SK-N-SH (cell line): ENCODE measurements around the gene TDRD9. TPM values are rescaled to one million over a fixed set of nuclear protein-coding genes. Genes with fewer than 3 reads are reported as not detected.

Source experiments
- CTCF ChIA-PET: fragments of 300-600, 350-600 bp; formaldehyde crosslinking; extraction: SDS; loops from one replicate; lab custom pipeline; 2021; lab: Yijun Ruan, JAX
- POLR2A ChIA-PET: fragments of 350-600 bp; sonication (Branson Sonifier 250); formaldehyde crosslinking; extraction: SDS; loops from one replicate; lab custom pipeline; 2020; ENCODE audit warnings: antibody characterized with exemption, inconsistent platforms; lab: Yijun Ruan, JAX
- DNase-seq: peaks from one replicate; pipeline ENCODE4 v3.0.0; 2012
- H2AFZ ChIP-seq: fragments of 200-600 bp; sonication (generic); 2 replicates; pipeline ENCODE4 v1.8.1; 2016; ENCODE audit warnings: antibody characterized with exemption, mild to moderate bottlenecking, low read depth
- H3F3A ChIP-seq: fragments of 200-600 bp; sonication (generic); replicated peaks from 2 replicates; pipeline ENCODE3; 2016; ENCODE audit warnings: antibody characterized with exemption, mild to moderate bottlenecking; ENCODE audit not compliant: insufficient read depth
- H3K27ac ChIP-seq, 2 experiments: fragments of 200-500 bp in 1 of 2; fragments of 200-600 bp in 1 of 2; sonication (Bioruptor generic) in 1 of 2; sonication (generic), shearing (Covaris generic) in 1 of 2; 2 replicates each; pipeline versions ENCODE4 v1.5.1 to v1.6.1; 2014 to 2016; ENCODE audit warnings: low read depth in 2 of 2, inconsistent platforms in 1 of 2, low read length in 1 of 2, mild to moderate bottlenecking in 1 of 2, mixed read lengths in 1 of 2
- H3K27me3 ChIP-seq: fragments of 200-600 bp; sonication (generic), shearing (Covaris generic); 2 replicates; pipeline ENCODE4 v1.6.1; 2016; ENCODE audit warnings: mixed run types; ENCODE audit not compliant: insufficient read depth
- H3K36me3 ChIP-seq, 2 experiments: fragments of 200-500 bp in 1 of 2; fragments of 200-600 bp in 1 of 2; sonication (Bioruptor generic) in 1 of 2; sonication (generic) in 1 of 2; replicated peaks in 1 of 2; 2 replicates each; pipeline versions ENCODE3 to v1.5.1; 2014 to 2016; ENCODE audit warnings: low read length in 1 of 2, mild to moderate bottlenecking in 1 of 2; ENCODE audit not compliant: insufficient read depth in 2 of 2, control insufficient read depth in 1 of 2
- H3K4me1 ChIP-seq, 2 experiments: fragments of 200-500 bp in 1 of 2; fragments of 200-600 bp in 1 of 2; sonication (Bioruptor generic) in 1 of 2; sonication (generic), shearing (Covaris generic) in 1 of 2; 2 replicates each; pipeline versions ENCODE4 v1.5.1 to v1.6.1; 2014 to 2016; ENCODE audit warnings: low read depth in 1 of 2, low read length in 1 of 2, mixed run types in 1 of 2; ENCODE audit not compliant: insufficient read depth in 2 of 2, control insufficient read depth in 1 of 2
- H3K4me2 ChIP-seq: fragments of 200-600 bp; sonication (generic), shearing (Covaris generic); 2 replicates; pipeline ENCODE4 v1.6.1; 2017; ENCODE audit warnings: mixed run types
- H3K4me3 ChIP-seq, 2 experiments: fragments of 200-500 bp in 1 of 2; fragments of 200-600 bp in 1 of 2; sonication (Bioruptor generic) in 1 of 2; sonication (generic), shearing (Covaris generic) in 1 of 2; 2 replicates each; pipeline versions ENCODE4 v1.5.1 to v1.8.1; 2014 to 2016; ENCODE audit warnings: low read depth in 2 of 2, inconsistent platforms in 1 of 2, low read length in 1 of 2, mild to moderate bottlenecking in 1 of 2, mixed read lengths in 1 of 2, moderate library complexity in 1 of 2
- H3K79me2 ChIP-seq: fragments of 200-600 bp; sonication (generic); 2 replicates; pipeline ENCODE4 v1.8.1; 2017; ENCODE audit warnings: mild to moderate bottlenecking; ENCODE audit not compliant: insufficient read depth
- H3K9ac ChIP-seq: fragments of 200-600 bp; sonication (generic); 2 replicates; pipeline ENCODE4 v1.6.1; 2017; ENCODE audit warnings: mixed run types
- H3K9me2 ChIP-seq: fragments of 200-600 bp; sonication (generic); 2 replicates; pipeline ENCODE4 v1.6.1; 2017; ENCODE audit warnings: mixed run types
- H3K9me3 ChIP-seq: fragments of 200-600 bp; sonication (generic); 2 replicates; pipeline ENCODE4 v1.6.1; 2017; ENCODE audit warnings: mixed run types, mild to moderate bottlenecking, moderate library complexity
- H4K20me1 ChIP-seq: fragments of 200-600 bp; sonication (generic); 2 replicates; pipeline ENCODE4 v1.6.1; 2017; ENCODE audit warnings: mild to moderate bottlenecking, mixed run types; ENCODE audit not compliant: insufficient read depth
- CTCF ChIP-seq: fragments of 200-600 bp; sonication (generic); IDR thresholded peaks from 2 replicates; pipeline ENCODE4 v1.6.1; 2017; ENCODE audit warnings: antibody characterized with exemption, mild to moderate bottlenecking, moderate library complexity
- EP300 ChIP-seq, 2 experiments: IDR thresholded peaks; 2 replicates each; pipeline versions ENCODE4 v1.4.0 to v1.6.1; 2012; ENCODE audit warnings: borderline replicate concordance in 1 of 2, low read depth in 1 of 2, low read length in 1 of 2
- FOXM1 ChIP-seq: IDR thresholded peaks from 2 replicates; pipeline ENCODE4 v1.4.0; 2012; ENCODE audit warnings: low read depth, mild to moderate bottlenecking
- GABPA ChIP-seq: IDR thresholded peaks from 2 replicates; pipeline ENCODE4 v1.4.0; 2012; ENCODE audit warnings: low read depth, mild to moderate bottlenecking
- GATA2 ChIP-seq: sonication (generic); formaldehyde crosslinking; IDR thresholded peaks from 2 replicates; pipeline ENCODE4 v1.5.0; 2020; ENCODE audit warnings: mild to moderate bottlenecking, missing genetic modification reagents
- JUND ChIP-seq: IDR thresholded peaks from 2 replicates; pipeline ENCODE4 v1.4.0; 2012
- MAX ChIP-seq: IDR thresholded peaks from 2 replicates; pipeline ENCODE4 v1.4.0; 2012; ENCODE audit warnings: low read depth
- MXI1 ChIP-seq: IDR thresholded peaks from 2 replicates; pipeline ENCODE4 v1.6.1; 2012; ENCODE audit warnings: mild to moderate bottlenecking, low read depth, low read length, improper control_type of control experiment
- NRF1 ChIP-seq: IDR thresholded peaks from 2 replicates; pipeline ENCODE4 v1.6.1; 2012; ENCODE audit warnings: low read depth, mild to moderate bottlenecking, low read length
- POLR2AphosphoS5 ChIP-seq: IDR thresholded peaks from 2 replicates; pipeline ENCODE4 v1.6.1; 2012; ENCODE audit warnings: low read depth, low read length
- RFX5 ChIP-seq: IDR thresholded peaks from 2 replicates; pipeline ENCODE4 v1.6.1; 2012; ENCODE audit warnings: mild to moderate bottlenecking, improper control_type of control experiment, low read length
- RXRA ChIP-seq: IDR thresholded peaks from 2 replicates; pipeline ENCODE4 v1.4.0; 2012; ENCODE audit warnings: low read depth, mild to moderate bottlenecking, borderline replicate concordance
- SIN3A ChIP-seq: IDR thresholded peaks from 2 replicates; pipeline ENCODE4 v1.6.1; 2012; ENCODE audit warnings: low read depth, mild to moderate bottlenecking, low read length, moderate library complexity, borderline replicate concordance
- SMC3 ChIP-seq: IDR thresholded peaks from 2 replicates; pipeline ENCODE4 v1.6.1; 2012; ENCODE audit warnings: low read depth, low read length, improper control_type of control experiment
- TEAD4 ChIP-seq: IDR thresholded peaks from 2 replicates; pipeline ENCODE4 v1.4.0; 2012; ENCODE audit warnings: mild to moderate bottlenecking, borderline replicate concordance; ENCODE audit not compliant: insufficient read depth
- USF2 ChIP-seq: fragments of 150-350 bp; IDR thresholded peaks from 2 replicates; pipeline ENCODE4 v1.6.1; 2017; ENCODE audit warnings: antibody characterized with exemption, low read length, low read depth, borderline replicate concordance
- YY1 ChIP-seq: IDR thresholded peaks from 2 replicates; pipeline ENCODE4 v1.4.0; 2012; ENCODE audit warnings: low read depth, mild to moderate bottlenecking
- WGBS: methylation state at CpG from one replicate; pipeline ENCODE4 v1.1.6; 2017; ENCODE audit warnings: low lambda C conversion rate; 5-methylcytosine and 5-hydroxymethylcytosine counted together
- polyA plus RNA-seq, 3 experiments: library from polyadenylated mRNA; depleted of rRNA; stranded (reverse); fragments of >200 nt; gene quantifications; 2 replicates each; pipeline ENCODE4 v1.2.3, GENCODE V29; 2012
- TF ChIP-seq, protein P1 (sequence below): fragments of 150-350 bp; IDR thresholded peaks from 2 replicates; pipeline ENCODE4 v1.6.1; 2016; ENCODE audit warnings: mild to moderate bottlenecking, low read depth, low read length
- TF ChIP-seq, protein P2 (sequence below): IDR thresholded peaks from 2 replicates; pipeline ENCODE4 v1.4.0; 2012; ENCODE audit warnings: low read depth, borderline replicate concordance
- TF ChIP-seq, protein P3 (sequence below): IDR thresholded peaks from 2 replicates; pipeline ENCODE4; 2012

TDRD9 gene
- polyA plus RNA-seq, 1 of the 3 experiments (the other 2 are of a cell fraction): not detected

DNA sequence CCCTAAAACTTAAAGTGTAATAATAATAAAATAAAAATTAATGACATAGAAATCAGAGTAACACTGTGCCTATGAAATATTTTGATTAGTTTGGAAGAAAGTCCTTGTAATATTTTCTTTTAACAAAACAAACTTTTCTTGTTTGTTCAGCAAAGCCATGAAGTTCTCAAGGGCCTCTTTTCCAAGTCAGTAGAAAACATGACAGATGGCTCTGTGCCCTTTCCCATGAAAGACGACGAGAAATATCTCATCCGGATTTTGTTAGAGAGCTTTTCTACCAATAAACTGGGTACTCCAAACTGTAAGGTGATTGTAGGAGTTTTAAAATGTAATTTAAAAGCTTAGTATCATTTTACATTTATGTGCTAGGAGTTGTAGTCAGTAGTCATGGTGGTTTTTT lies 102.7 kb downstream of the TDRD9 start:
- CTCF ChIA-PET: no interaction called here
- WGBS: 66% methylated on average over 3 of the region's 3 CpGs
- no peaks in the 10 kb centered on the region for H3F3A ChIP-seq
- H3K36me3 ChIP-seq: no peaks in the 10 kb centered on the region
- H3K79me2 ChIP-seq: no peaks in the 10 kb centered on the region
- TF ChIP-seq POLR2AphosphoS5 (no peak), NRF1 (no peak), MXI1 (no peak), RXRA (no peak), SIN3A (no peak), GATA2 (no peak), YY1 (no peak), TEAD4 (no peak)
- TF ChIP-seq, protein P1, sequence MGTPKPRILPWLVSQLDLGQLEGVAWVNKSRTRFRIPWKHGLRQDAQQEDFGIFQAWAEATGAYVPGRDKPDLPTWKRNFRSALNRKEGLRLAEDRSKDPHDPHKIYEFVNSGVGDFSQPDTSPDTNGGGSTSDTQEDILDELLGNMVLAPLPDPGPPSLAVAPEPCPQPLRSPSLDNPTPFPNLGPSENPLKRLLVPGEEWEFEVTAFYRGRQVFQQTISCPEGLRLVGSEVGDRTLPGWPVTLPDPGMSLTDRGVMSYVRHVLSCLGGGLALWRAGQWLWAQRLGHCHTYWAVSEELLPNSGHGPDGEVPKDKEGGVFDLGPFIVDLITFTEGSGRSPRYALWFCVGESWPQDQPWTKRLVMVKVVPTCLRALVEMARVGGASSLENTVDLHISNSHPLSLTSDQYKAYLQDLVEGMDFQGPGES: no peak
- POLR2A ChIA-PET: no interaction called here
- peaks cover 0 to 7% of the 10 kb centered on the region in 2 experiments; a peak in 1 of 4 replicates for H3K4me1 ChIP-seq
- no peak overlapping the region for H3K4me2 ChIP-seq
- H4K20me1 ChIP-seq: no peaks in the 10 kb centered on the region
- no peaks in the 10 kb centered on the region for H3K9me2 ChIP-seq
- H3K4me3 ChIP-seq: no peak overlapping the region
- no peaks in the 10 kb centered on the region for H3K9me3 ChIP-seq
- H3K9ac ChIP-seq: no peak overlapping the region
- H2AFZ ChIP-seq: no peak overlapping the region
- no peak overlapping the region for H3K27ac ChIP-seq
- no peak for DNase-seq
- H3K27me3 ChIP-seq: no peaks in the 10 kb centered on the region

DNA sequence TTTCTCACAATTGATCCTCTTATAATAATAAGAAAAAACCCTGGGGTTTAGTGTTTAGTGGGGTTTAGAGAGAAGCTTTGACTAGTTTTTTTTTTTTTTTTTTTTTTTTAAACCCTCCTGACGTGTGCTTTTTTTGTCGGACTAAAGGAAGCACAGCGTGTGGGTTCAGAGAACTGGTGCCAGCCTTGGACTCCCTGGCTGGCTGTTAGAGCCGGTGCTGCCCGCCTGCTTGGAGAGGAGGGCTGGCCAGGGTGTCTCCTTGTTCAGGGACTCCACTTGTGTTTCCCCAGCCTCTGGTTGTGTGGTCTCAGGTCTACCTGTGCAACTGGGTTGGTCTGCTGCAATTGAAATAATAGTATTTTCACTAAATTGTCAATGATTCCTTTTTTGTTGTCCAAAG lies 103.1 kb downstream of the TDRD9 start:
- ChIA-PET CTCF (no interaction called here), POLR2A (no interaction called here)
- no peak overlapping the region for H2AFZ ChIP-seq
- no peaks in the 10 kb centered on the region for H3K79me2 ChIP-seq
- H3K9me3 ChIP-seq: no peaks in the 10 kb centered on the region
- WGBS: 57% methylated on average over 5 of the region's 5 CpGs
- no peaks in the 10 kb centered on the region for H4K20me1 ChIP-seq
- no peak overlapping the region for H3K9ac ChIP-seq
- H3K36me3 ChIP-seq: no peaks in the 10 kb centered on the region
- H3K27me3 ChIP-seq: no peaks in the 10 kb centered on the region
- peaks cover 0 to 10% of the 10 kb centered on the region in 2 experiments; a peak in 1 of 4 replicates for H3K4me1 ChIP-seq
- H3K4me3 ChIP-seq: no peak overlapping the region
- DNase-seq: no peak
- H3K4me2 ChIP-seq: no peak overlapping the region
- no peaks in the 10 kb centered on the region for H3K9me2 ChIP-seq
- no peak overlapping the region for H3K27ac ChIP-seq
- no peaks in the 10 kb centered on the region for H3F3A ChIP-seq
- TF ChIP-seq SIN3A (no peak), JUND (no peak), SMC3 (no peak), RFX5 (no peak), USF2 (no peak), CTCF (no peak), FOXM1 (no peak), GATA2 (no peak), EP300 (IDR thresholded peaks at IDR 0.05; ENCODE audit: borderline replicate concordance in 1 of 2, low read depth in 1 of 2, low read length in 1 of 2) (no peak), GABPA (no peak), NRF1 (no peak), RXRA (no peak), MAX (no peak), TEAD4 (no peak)
- TF ChIP-seq, protein P2, sequence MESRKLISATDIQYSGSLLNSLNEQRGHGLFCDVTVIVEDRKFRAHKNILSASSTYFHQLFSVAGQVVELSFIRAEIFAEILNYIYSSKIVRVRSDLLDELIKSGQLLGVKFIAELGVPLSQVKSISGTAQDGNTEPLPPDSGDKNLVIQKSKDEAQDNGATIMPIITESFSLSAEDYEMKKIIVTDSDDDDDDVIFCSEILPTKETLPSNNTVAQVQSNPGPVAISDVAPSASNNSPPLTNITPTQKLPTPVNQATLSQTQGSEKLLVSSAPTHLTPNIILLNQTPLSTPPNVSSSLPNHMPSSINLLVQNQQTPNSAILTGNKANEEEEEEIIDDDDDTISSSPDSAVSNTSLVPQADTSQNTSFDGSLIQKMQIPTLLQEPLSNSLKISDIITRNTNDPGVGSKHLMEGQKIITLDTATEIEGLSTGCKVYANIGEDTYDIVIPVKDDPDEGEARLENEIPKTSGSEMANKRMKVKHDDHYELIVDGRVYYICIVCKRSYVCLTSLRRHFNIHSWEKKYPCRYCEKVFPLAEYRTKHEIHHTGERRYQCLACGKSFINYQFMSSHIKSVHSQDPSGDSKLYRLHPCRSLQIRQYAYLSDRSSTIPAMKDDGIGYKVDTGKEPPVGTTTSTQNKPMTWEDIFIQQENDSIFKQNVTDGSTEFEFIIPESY: no peak
- TF ChIP-seq, protein P3, sequence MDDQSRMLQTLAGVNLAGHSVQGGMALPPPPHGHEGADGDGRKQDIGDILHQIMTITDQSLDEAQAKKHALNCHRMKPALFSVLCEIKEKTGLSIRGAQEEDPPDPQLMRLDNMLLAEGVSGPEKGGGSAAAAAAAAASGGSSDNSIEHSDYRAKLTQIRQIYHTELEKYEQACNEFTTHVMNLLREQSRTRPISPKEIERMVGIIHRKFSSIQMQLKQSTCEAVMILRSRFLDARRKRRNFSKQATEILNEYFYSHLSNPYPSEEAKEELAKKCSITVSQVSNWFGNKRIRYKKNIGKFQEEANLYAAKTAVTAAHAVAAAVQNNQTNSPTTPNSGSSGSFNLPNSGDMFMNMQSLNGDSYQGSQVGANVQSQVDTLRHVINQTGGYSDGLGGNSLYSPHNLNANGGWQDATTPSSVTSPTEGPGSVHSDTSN: no peak
